ENCODE measurements around the gene TTC28.

- no peak for TF ChIP-seq CTCF (IDR thresholded peaks at IDR 0.05)
- no peak for TF ChIP-seq POLR2A (IDR thresholded peaks at IDR 0.05)
Measured at GRCh38 chr22:27994481-27995331, 684.9 kb downstream of the TTC28 start.

Measured in heart left ventricle (tissue), 13 donors.